Rectal smooth muscle tissue (tissue), 1 donor: ENCODE results near the gene NAV2.
A peak's percentile ranks its signal among the peaks of the same experiment; 100 is the strongest.

Experiments used
- H3K27ac ChIP-seq: one replicate; pipeline ENCODE4 v1.7.0; 2013; ENCODE audit warnings: low read depth, low read length, inconsistent platforms
- H3K27me3 ChIP-seq: one replicate; pipeline ENCODE4 v1.7.0; 2013; ENCODE audit warnings: low read length; ENCODE audit not compliant: control insufficient read depth, insufficient read depth
- H3K36me3 ChIP-seq: one replicate; pipeline ENCODE4 v1.7.0; 2013; ENCODE audit warnings: low read length; ENCODE audit not compliant: control insufficient read depth, insufficient read depth
- H3K4me1 ChIP-seq: one replicate; pipeline ENCODE4 v1.7.0; 2013; ENCODE audit warnings: low read length; ENCODE audit not compliant: control insufficient read depth, insufficient read depth
- H3K4me3 ChIP-seq: one replicate; pipeline ENCODE4 v1.7.0; 2013; ENCODE audit warnings: low read length
- H3K9ac ChIP-seq: one replicate; pipeline ENCODE4 v1.7.0; 2013; ENCODE audit warnings: low read length

Gene NAV2

DNA sequence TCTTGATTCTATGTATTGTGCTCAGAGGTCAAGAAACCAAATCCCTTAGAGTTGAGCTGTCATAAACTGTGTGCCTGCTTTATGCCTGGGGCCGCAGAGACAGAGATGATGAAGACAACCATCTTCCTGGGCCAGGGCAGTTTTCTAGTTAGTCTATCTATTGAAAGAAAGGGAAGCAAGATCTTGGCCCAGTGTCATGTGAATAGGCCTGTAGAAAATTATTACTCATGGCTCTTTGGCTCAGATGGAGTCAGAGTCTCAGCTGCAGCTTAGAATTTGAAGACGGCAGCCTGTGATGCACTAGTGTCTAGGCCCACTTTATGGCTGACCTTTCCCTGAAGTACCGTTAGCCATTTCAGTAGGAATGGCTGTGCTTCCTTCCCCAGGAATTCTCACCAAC is 335.6 kb downstream of the NAV2 start:
- peaks cover 7% of the 10 kb centered on the region for H3K36me3 ChIP-seq
- H3K27me3 ChIP-seq = no peaks in the 10 kb centered on the region
- peak overlapping the region; percentile 66 for H3K27ac ChIP-seq
- H3K4me1 ChIP-seq = peaks cover 28% of the 10 kb centered on the region
- no peak overlapping the region for H3K4me3 ChIP-seq
- H3K9ac ChIP-seq = no peak overlapping the region

- Histone ChIP-seq H3K36me3 (peaks cover 7% of the 10 kb centered on the region), H3K9ac (no peak overlapping the region), H3K27me3 (no peaks in the 10 kb centered on the region), H3K27ac (peak overlapping the region; percentile 66), H3K4me3 (no peak overlapping the region), H3K4me1 (peaks cover 28% of the 10 kb centered on the region)
Measured at GRCh38 chr11:20048707-20049106, 336.1 kb downstream of the NAV2 start.

- Histone ChIP-seq H3K4me1 (peaks cover 28% of the 10 kb centered on the region), H3K9ac (no peak overlapping the region), H3K36me3 (peaks cover 7% of the 10 kb centered on the region), H3K4me3 (no peak overlapping the region), H3K27ac (no peak overlapping the region), H3K27me3 (no peaks in the 10 kb centered on the region)
Measured at GRCh38 chr11:20049231-20049630, 336.6 kb downstream of the NAV2 start.

DNA sequence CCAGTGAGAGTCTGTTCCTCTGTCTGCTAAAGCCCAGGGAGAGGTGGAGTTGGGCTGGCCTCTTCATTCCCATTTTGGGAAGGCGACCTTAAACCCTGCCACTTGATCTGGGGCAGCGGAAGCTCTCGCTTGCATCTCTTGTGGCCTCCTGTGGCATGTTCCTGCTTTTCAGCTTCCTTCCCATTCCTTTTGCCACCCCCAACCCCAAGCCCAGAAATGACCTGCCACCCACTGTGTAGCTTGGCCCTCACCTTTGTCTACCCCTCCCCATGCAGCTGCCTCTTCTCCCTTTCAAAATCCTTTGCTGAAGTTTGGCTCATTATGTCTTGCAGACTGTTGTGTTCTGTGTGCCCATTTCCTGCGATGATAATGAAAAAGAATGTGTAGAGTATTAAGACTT is 337.4 kb downstream of the NAV2 start:
- Histone ChIP-seq H3K4me1 (peaks cover 28% of the 10 kb centered on the region), H3K36me3 (peaks cover 6% of the 10 kb centered on the region), H3K27ac (no peak overlapping the region), H3K27me3 (no peaks in the 10 kb centered on the region), H3K9ac (no peak overlapping the region), H3K4me3 (no peak overlapping the region)

GRCh38 chr11:20050551-20051333 is 338.1 kb downstream of the NAV2 start:
- Histone ChIP-seq H3K4me3 (no peak overlapping the region), H3K27me3 (no peaks in the 10 kb centered on the region), H3K36me3 (peaks cover 1% of the 10 kb centered on the region), H3K4me1 (peaks cover 35% of the 10 kb centered on the region), H3K9ac (no peak overlapping the region), H3K27ac (peak overlapping the region; percentile 16)

- Histone ChIP-seq H3K36me3 (peaks cover 3% of the 10 kb centered on the region), H3K4me1 (peaks cover 43% of the 10 kb centered on the region)
Measured at GRCh38 chr11:20051469-20052399, 339.1 kb downstream of the NAV2 start.

GRCh38 chr11:20053572-20053971 is 340.9 kb downstream of the NAV2 start:
- peaks cover 3% of the 10 kb centered on the region for H3K36me3 ChIP-seq

More at GRCh38 chr11:20051469-20052399, 339.1 kb downstream of the NAV2 start:
- no peak overlapping the region for H3K27ac ChIP-seq
- H3K27me3 ChIP-seq = no peaks in the 10 kb centered on the region
- H3K9ac ChIP-seq = no peak overlapping the region
- no peak overlapping the region for H3K4me3 ChIP-seq

DNA sequence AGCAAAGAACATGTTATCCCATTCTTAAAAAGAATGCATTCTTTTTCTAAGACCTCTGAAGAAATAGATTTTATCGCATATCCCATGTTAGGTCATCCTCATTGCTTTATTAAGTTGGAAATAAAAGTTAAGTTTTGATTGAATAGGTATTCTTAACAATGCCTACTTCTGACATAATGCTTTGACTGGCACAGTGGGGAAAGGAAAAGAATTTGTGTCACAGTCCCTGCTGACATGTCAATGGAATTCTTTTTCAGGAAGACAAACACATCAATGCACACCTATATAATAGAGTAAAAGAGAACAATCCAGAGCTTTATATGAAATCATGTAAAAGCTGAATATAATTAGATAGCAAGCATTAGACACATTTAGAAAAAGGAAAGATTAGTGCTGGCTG is 341.9 kb downstream of the NAV2 start:
- Histone ChIP-seq H3K27ac (no peak overlapping the region), H3K27me3 (no peaks in the 10 kb centered on the region), H3K4me3 (no peak overlapping the region), H3K9ac (no peak overlapping the region), H3K36me3 (peaks cover 3% of the 10 kb centered on the region), H3K4me1 (peaks cover 34% of the 10 kb centered on the region)

More at GRCh38 chr11:20053572-20053971, 340.9 kb downstream of the NAV2 start:
- H3K27ac ChIP-seq = no peak overlapping the region
- H3K4me1 ChIP-seq = peaks cover 43% of the 10 kb centered on the region
- no peak overlapping the region for H3K4me3 ChIP-seq
- no peak overlapping the region for H3K9ac ChIP-seq
- no peaks in the 10 kb centered on the region for H3K27me3 ChIP-seq

DNA sequence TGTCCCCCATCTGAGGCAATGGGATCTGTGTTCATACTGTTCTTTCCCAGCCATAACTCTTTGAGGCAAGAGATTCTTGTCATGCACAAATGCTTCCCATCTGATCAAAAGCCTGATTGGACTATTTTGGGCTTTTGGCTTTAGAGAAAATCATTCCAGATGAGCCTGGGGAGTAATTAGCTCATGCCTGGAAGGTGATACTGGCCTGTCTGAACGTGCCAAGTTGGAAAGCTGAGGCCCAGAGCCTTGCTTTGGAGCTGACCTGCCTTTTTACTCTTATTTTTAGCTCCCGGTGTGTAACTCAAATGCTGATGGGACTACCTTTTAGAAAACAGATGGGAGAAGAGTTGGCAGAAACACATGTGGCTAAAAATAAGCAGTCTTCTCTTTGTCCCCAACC is 342.7 kb downstream of the NAV2 start:
- peak overlapping the region; percentile 42 for H3K27ac ChIP-seq
- no peak overlapping the region for H3K4me3 ChIP-seq
- peaks cover 30% of the 10 kb centered on the region for H3K4me1 ChIP-seq
- no peaks in the 10 kb centered on the region for H3K27me3 ChIP-seq
- H3K9ac ChIP-seq = no peak overlapping the region
- H3K36me3 ChIP-seq = peaks cover 3% of the 10 kb centered on the region

GRCh38 chr11:20056109-20056949 is 343.7 kb downstream of the NAV2 start:
- H3K36me3 ChIP-seq = peaks cover 3% of the 10 kb centered on the region
- H3K27ac ChIP-seq = peak overlapping the region; percentile 42

DNA sequence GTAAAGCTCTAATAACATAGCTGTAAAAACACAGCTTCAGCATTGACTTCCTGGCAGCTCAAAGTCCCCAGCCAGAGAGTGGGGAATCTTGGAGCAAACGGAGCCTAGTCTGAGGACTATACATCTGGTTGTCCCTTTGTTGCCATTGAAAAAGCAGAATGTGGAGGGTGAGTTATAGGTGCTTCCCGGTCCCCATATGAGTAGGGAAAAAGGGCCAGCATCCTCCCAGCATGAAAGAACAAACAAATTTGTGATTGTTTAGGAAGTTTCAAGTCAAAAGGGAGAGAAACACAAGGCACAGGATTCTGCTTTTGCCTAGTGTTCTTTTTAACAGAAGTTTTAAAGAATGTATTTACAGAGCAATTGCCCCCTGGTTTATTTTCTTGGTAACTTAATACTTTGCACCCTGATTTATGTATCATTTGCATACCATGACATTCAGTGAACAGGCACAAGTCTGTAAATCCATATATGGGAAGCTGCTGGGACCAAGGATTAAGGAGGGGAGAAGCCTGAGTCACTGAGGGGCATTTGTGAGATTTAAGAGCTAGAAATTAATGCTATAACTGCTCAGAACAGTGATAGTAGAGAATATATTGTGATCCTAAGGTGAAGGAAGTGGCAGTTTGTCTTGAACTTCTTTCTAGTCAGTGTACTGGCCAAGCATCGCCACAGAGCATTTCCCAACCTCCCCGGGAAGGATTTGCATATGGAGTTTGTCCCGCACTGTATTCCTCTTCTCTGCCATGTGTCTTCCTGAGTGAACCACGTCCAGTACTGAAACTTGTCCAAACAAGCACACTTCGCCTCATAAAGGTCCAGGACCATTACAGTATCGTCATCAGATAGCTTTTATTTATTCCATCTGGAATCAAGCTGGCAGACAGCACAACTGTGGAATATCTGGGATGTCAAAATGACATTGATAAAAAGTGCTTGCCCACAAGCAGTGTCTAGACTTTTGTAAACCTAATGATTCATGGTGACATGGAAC is 344.6 kb downstream of the NAV2 start:
- Histone ChIP-seq H3K4me1 (peaks cover 25% of the 10 kb centered on the region), H3K27ac (peak overlapping the region; percentile 18), H3K9ac (no peak overlapping the region), H3K4me3 (no peak overlapping the region), H3K27me3 (no peaks in the 10 kb centered on the region), H3K36me3 (peaks cover 3% of the 10 kb centered on the region)

More at GRCh38 chr11:20056109-20056949, 343.7 kb downstream of the NAV2 start:
- Histone ChIP-seq H3K4me3 (no peak overlapping the region), H3K9ac (no peak overlapping the region), H3K4me1 (peaks cover 25% of the 10 kb centered on the region), H3K27me3 (no peaks in the 10 kb centered on the region)
